A549 (cell line): ENCODE results near the gene LGI2. TPM values are rescaled to one million over a fixed set of nuclear protein-coding genes. Genes with fewer than 3 reads are reported as not detected.

Experiments used
- ATAC-seq, 2 experiments: fragments of 200-7000 bp in 1 of 2; fragments of >200 bp in 1 of 2; cut with Nextera tagmentation in 1 of 2; cut with Tn5 transposase in 1 of 2; 3 replicates each; pipeline versions ENCODE4 v1.8.0 to v1.9.1; 2018 to 2020; ENCODE audit warnings: mild to moderate bottlenecking in 1 of 2, moderate library complexity in 1 of 2
- CTCF ChIA-PET: fragments of 300-600 bp; sonication (Branson Sonifier 250); formaldehyde crosslinking; extraction: SDS; loops from one replicate; lab custom pipeline; 2021; ENCODE audit warnings: antibody characterized with exemption, inconsistent platforms; lab: Yijun Ruan, JAX
- POLR2A ChIA-PET: fragments of 350-600 bp; formaldehyde crosslinking; extraction: SDS; loops from one replicate; lab custom pipeline; 2021; ENCODE audit warnings: antibody characterized with exemption, inconsistent platforms; lab: Yijun Ruan, JAX
- DNase-seq, 2 experiments: peaks; one replicate each; pipeline versions ENCODE4 v3.0.0 to v3.0.0-alpha.2; 2011 to 2016; ENCODE audit warnings: low read depth in 1 of 2, low spot score in 1 of 2
- FAIRE-seq: peaks from 2 replicates; lab custom pipeline; 2011; peaks lifted over from hg19 to GRCh38; lab: Jason Lieb, UNC
- H3K27ac ChIP-seq, 2 experiments: fragments of >200 bp; sonication (Bioruptor Twin); formaldehyde crosslinking; 3 replicates each; pipeline ENCODE4 v1.5.1; 2016 to 2017
- H3K4me1 ChIP-seq: fragments of >200 bp; sonication (Bioruptor Twin); formaldehyde crosslinking; 3 replicates; pipeline ENCODE4 v1.6.1; 2016
- H3K4me2 ChIP-seq: fragments of >200 bp; sonication (Bioruptor Twin); formaldehyde crosslinking; 3 replicates; pipeline ENCODE4 v1.6.1; 2016
- H3K4me3 ChIP-seq: fragments of >200 bp; sonication (Bioruptor Twin); formaldehyde crosslinking; 3 replicates; pipeline ENCODE4 v1.5.1; 2016
- H3K9me3 ChIP-seq: fragments of >200 bp; sonication (Bioruptor Twin); formaldehyde crosslinking; 3 replicates; pipeline ENCODE4 v1.6.1; 2016
- ATOH8 ChIP-seq: fragments of 250-450 bp; sonication (Bioruptor Pico); IDR thresholded peaks from 2 replicates; pipeline ENCODE4 v1.5.0; 2020; ENCODE audit warnings: low read depth, mild to moderate bottlenecking, moderate library complexity
- BHLHE40 ChIP-seq: IDR thresholded peaks from 2 replicates; pipeline ENCODE4 v1.6.1; 2012; ENCODE audit warnings: low read depth, low read length, inconsistent platforms
- CBX8 ChIP-seq: fragments of 200-600 bp; sonication (generic); IDR thresholded peaks from 2 replicates; pipeline ENCODE4 v1.6.1; 2016
- CHD2 ChIP-seq: fragments of 150-350 bp; IDR thresholded peaks from 2 replicates; pipeline ENCODE4 v1.6.1; 2014; ENCODE audit warnings: low read length; ENCODE audit not compliant: partially characterized antibody
- CHD4 ChIP-seq: fragments of 200-600 bp; sonication (generic); IDR thresholded peaks from 2 replicates; pipeline ENCODE4 v1.6.1; 2016; ENCODE audit warnings: antibody characterized with exemption, mild to moderate bottlenecking, borderline replicate concordance
- CTCF ChIP-seq: fragments of >200 bp; sonication (Bioruptor Twin); formaldehyde crosslinking; IDR thresholded peaks from 3 replicates; pipeline ENCODE4 v1.5.1; 2016
- E2F6 ChIP-seq: IDR thresholded peaks from 2 replicates; pipeline ENCODE4 v1.6.1; 2012; ENCODE audit warnings: low read depth, borderline replicate concordance
- EHMT2 ChIP-seq: fragments of 200-600 bp; sonication (generic); IDR thresholded peaks from 2 replicates; pipeline ENCODE4 v1.6.1; 2016; ENCODE audit warnings: antibody characterized with exemption, low read depth, mild to moderate bottlenecking, moderate library complexity
- ESRRA ChIP-seq: fragments of 150-350 bp; IDR thresholded peaks from 2 replicates; pipeline ENCODE4 v1.6.1; 2014; ENCODE audit warnings: mild to moderate bottlenecking, low read length, borderline replicate concordance
- FOSB ChIP-seq: fragments of 250-450 bp; sonication (Bioruptor Pico); IDR thresholded peaks from 2 replicates; pipeline ENCODE4 v1.5.0; 2020; ENCODE audit warnings: mild to moderate bottlenecking, moderate library complexity
- HDAC2 ChIP-seq: fragments of 200-600 bp; sonication (generic); IDR thresholded peaks from 2 replicates; pipeline ENCODE4 v1.6.1; 2016
- HEYL ChIP-seq: fragments of 250-450 bp; sonication (Bioruptor Pico); IDR thresholded peaks from 2 replicates; pipeline ENCODE4 v1.8.0; 2021; ENCODE audit warnings: mild to moderate bottlenecking, moderate library complexity
- KDM1A ChIP-seq: fragments of 200-600 bp; sonication (generic); IDR thresholded peaks from 2 replicates; pipeline ENCODE4 v1.6.1; 2016; ENCODE audit warnings: low read depth, mild to moderate bottlenecking
- MAX ChIP-seq: IDR thresholded peaks from 2 replicates; pipeline ENCODE4 v1.6.1; 2012
- MYC ChIP-seq: IDR thresholded peaks from 2 replicates; pipeline ENCODE4 v1.6.1; 2012; ENCODE audit warnings: mild to moderate bottlenecking, inconsistent platforms, low read length, improper control_type of control experiment, borderline replicate concordance
- NFE2L2 ChIP-seq: fragments of 150-350 bp; conservative IDR thresholded peaks from 2 replicates; pipeline ENCODE4 v1.6.1; 2014; ENCODE audit warnings: low read length
- NR3C1 ChIP-seq: fragments of >200 bp; sonication (Bioruptor Twin); formaldehyde crosslinking; IDR thresholded peaks from 3 replicates; pipeline ENCODE4 v1.6.1; 2017
- POLR2A ChIP-seq: IDR thresholded peaks from 2 replicates; pipeline ENCODE4 v1.6.1; 2012; ENCODE audit warnings: mild to moderate bottlenecking, low read length
- POLR2AphosphoS2 ChIP-seq: conservative IDR thresholded peaks from 2 replicates; pipeline ENCODE4 v1.6.1; 2012; ENCODE audit warnings: low read length, improper control_type of control experiment, inconsistent platforms
- RARB ChIP-seq: fragments of 250-450 bp; sonication (Bioruptor Pico); IDR thresholded peaks from 2 replicates; pipeline ENCODE4 v1.8.0; 2021; ENCODE audit warnings: mild to moderate bottlenecking, moderate library complexity
- ZNF302 ChIP-seq: fragments of 250-450 bp; sonication (Bioruptor Pico); IDR thresholded peaks from 2 replicates; pipeline ENCODE4 v1.9.0; 2021; ENCODE audit warnings: inconsistent platforms, mild to moderate bottlenecking, moderate library complexity
- ZSCAN20 ChIP-seq: fragments of 250-450 bp; sonication (Bioruptor Pico); IDR thresholded peaks from 2 replicates; pipeline ENCODE4 v1.8.0; 2022; ENCODE audit warnings: mild to moderate bottlenecking, moderate library complexity
- WGBS: methylation state at CpG from one replicate; pipeline ENCODE4 v1.1.6; 2017; ENCODE audit errors: missing lambda C conversion rate; 5-methylcytosine and 5-hydroxymethylcytosine counted together
- polyA plus RNA-seq, 4 experiments: library from polyadenylated mRNA; depleted of rRNA in 3 of 4; stranded (reverse); fragments of >200 nt; fragmentation: RNase III in 1 of 4; extraction: RNeasy Plus Mini Kit Qiagen cat#74134 plus additional on column Dnase treatment in 1 of 4; gene quantifications; 2 replicates in 3 of 4; 3 replicates in 1 of 4; pipeline ENCODE4 v1.2.3, GENCODE V29; 2011 to 2017

Gene LGI2
- polyA plus RNA-seq, 2 of the 4 experiments (the other 2 are of a cell fraction), result 0.05 to 0.14 TPM

- no peak for TF ChIP-seq E2F6
- TF ChIP-seq BHLHE40, result no peak
- no peak for TF ChIP-seq ZNF302
- no peak for TF ChIP-seq HEYL (CRISPR knock-in tag)
- TF ChIP-seq CTCF, result no peak
- TF ChIP-seq RARB (CRISPR knock-in tag), result no peak
- no peak for TF ChIP-seq ESRRA
- TF ChIP-seq MYC, result no peak
- TF ChIP-seq CHD2, result no peak
- no peak for TF ChIP-seq HDAC2
- no peak for TF ChIP-seq EHMT2
- no peak for TF ChIP-seq NFE2L2
- TF ChIP-seq CHD4, result no peak
- no peak for TF ChIP-seq ATOH8 (CRISPR knock-in tag)
- TF ChIP-seq NR3C1, result no peak
- TF ChIP-seq CBX8, result no peak
- FAIRE-seq, result no peak
- peak in 1 of 2 experiments; percentile 8 for DNase-seq
- Histone ChIP-seq H3K4me3 (peak overlapping the region; percentile 61), H3K4me1 (peaks cover 3% of the 10 kb centered on the region; the same call in 1 of the 3 replicates), H3K27ac (peak overlapping the region in 1 of 2 experiments; percentile 78; a peak in 3 of 6 replicates), H3K4me2 (peak overlapping the region; percentile 99), H3K9me3 (no peaks in the 10 kb centered on the region)
- WGBS, result 27% methylated on average over 6 of the region's 26 CpGs
- ChIA-PET CTCF (interaction anchor here (1.3 to 2.3 kb wide), 2 partner anchors 51 to 113 kb away, joined by 3 to 8 read pairs; no protein-coding TSS in a partner anchor), POLR2A (no interaction called here)
- ATAC-seq, result peak; percentile 55 to 73; a peak in 4 of 6 replicates
These were observed 403 bp upstream of the LGI2 start for GRCh38 chr4:25031077-25031621.

- Histone ChIP-seq H3K4me3 (peak overlapping the region; percentile 61; the same call in 2 of the 3 replicates), H3K9me3 (no peaks in the 10 kb centered on the region), H3K4me1 (peaks cover 3% of the 10 kb centered on the region; the same call in 1 of the 3 replicates), H3K27ac (no peak overlapping the region), H3K4me2 (peak overlapping the region; percentile 99)
- WGBS, result 49% methylated on average over 12 of the region's 19 CpGs
- ChIA-PET CTCF (no interaction called here), POLR2A (no interaction called here)
- ATAC-seq, result no peak
- TF ChIP-seq POLR2AphosphoS2 (no peak), MAX (no peak), ZSCAN20 (CRISPR knock-in tag) (no peak), FOSB (CRISPR knock-in tag) (no peak), KDM1A (no peak), BHLHE40 (no peak), RARB (CRISPR knock-in tag) (no peak), POLR2A (no peak)
- DNase-seq, result no peak
- FAIRE-seq, result no peak
These were observed 1.1 kb downstream of the LGI2 start for GRCh38 chr4:25029479-25030276.
